DMS79 (cell line): ENCODE data around the gene NDUFAF2.

ENCODE experiments used
- DNase-seq: peaks from one replicate; lab custom pipeline; 2025; lab: John Stamatoyannopoulos, UW

NDUFAF2 gene

GRCh38 chr5:61123145-61123544 lies 178.1 kb downstream of the NDUFAF2 start:
- DNase-seq = no peak

GRCh38 chr5:61130289-61130688 lies 185.3 kb downstream of the NDUFAF2 start:
- DNase-seq = no peak

- no peak for DNase-seq
Observed at GRCh38 chr5:61132559-61132958, 187.6 kb downstream of the NDUFAF2 start.

DNA sequence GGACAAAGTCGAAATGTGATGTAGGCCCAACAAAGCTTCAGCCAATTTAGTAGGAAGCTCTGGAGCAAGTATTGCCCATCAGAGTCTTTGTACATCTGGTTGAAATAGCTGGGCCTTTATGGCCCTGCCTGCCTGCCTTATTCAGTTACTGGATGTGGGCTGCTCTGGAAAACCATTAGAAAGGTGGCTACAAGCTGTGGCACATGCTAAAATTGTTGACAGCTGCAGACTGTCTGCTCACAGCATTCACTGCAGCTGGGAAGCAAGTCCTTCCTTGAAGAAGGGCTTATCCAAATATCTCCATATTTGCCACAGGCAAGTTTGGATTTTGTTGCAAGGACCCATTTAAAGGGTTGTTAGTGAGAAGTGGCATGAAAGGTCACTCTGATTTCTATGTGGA lies 192.8 kb downstream of the NDUFAF2 start:
- DNase-seq = no peak

DNA sequence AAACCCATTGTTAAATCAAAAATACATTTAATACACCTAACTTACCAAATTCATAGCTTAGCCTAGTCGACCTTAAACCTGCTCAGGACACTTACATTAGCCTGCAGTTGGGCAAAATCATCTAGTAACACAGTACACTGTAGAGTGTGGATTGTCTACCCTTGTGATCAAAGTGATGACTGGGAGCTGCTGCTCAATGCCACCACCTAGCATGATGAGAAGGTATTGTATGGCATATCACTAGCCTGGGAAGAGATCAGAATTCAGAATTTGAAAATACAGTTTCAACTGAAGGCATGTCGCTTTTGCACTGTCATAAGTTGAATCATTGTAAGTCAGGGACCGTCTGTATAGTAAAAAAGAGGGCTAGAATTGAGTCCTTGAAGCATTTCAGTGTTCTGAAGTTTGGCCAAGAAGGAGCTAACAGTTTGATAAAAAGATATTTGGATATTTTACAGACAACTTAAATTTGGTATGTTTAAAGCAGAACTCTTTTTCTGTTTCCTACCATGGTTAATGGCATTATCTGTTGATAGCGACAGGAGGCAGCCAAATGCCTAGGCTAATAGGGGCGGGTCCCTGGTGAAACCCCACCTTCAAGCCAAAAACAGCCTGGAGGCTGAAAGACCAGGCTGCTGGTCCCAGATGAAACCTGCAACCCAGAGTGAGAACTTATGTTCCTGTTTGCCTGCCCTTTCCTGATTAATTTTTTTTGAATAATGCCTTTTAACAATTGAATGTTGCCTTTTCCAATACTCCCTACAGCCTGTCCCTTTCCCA lies 194.3 kb downstream of the NDUFAF2 start:
- DNase-seq = no peak

DNA sequence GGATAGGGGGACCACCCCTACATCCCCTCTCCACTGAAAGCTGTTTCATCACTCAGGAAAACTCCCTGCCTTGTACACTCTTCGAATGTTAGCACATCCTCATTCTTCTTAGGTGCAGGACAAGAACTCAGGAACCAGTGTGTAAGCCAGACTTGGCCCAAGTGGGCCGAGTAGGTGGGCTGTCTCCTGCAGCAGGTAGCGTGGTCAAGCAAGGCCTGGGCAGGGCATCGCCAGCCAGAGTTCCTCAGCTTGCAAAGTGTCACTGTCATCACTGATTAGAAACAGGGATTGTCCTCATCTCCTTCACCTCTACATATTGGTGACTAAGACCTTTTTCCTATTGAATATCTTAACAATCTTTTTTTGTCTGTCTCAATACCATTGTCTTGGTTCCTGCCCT lies 194.9 kb downstream of the NDUFAF2 start:
- no peak for DNase-seq

DNA sequence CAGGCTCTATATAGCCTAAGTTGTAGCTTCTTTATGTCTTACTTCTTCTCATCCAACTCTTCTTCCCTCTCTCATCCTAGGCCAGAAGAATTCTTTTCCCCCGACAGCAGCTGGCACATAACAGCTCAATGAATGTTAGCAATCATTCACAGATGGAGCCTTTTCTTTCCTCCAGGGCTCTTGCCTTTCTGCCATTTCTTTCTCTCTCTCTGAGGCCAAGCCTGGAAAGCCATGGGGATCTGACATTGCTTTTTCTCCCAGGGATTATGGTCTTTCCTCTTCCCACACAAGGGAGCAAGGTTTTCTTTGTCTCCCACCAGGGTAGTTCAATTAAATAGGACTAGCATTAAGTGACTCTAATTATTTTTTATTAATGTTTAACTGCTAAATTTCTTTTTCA lies 196.8 kb downstream of the NDUFAF2 start:
- DNase-seq = no peak

DNA sequence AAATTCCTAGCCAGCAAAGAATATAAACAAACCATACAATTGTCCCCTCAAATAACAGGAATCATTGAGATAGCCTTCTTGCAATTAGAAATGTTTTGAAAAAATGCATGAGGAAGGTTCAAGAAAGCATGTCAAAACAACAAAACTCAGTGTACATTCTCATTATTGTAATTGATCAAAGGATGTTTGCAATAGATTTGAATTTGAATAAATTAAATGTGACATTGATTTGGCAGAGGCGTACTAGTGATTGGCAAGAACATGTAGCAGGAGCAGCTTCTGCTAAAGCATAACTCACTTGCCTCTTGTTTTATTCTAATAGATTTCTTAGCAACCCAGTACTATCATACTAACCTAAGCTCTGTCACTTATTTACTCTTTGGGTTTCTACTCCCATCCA lies 197.4 kb downstream of the NDUFAF2 start:
- no peak for DNase-seq

DNA sequence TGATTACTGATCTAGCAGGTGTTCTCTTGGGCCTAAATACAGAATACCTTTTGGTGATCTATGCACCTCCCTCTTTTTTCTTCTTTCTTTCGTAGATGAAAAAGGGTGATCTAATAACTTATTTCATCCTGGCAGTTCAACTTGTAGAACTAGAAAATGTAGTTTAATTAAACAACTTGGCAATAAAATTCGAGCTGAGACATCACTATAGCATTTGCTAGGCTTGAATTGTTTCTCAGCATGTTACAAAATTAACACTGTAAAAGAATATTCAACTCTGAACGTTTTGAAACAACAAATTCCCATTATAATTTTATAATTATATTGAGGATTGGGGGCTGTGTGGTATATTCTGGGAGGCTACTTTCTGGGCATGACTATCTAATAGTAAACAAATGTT lies 197.8 kb downstream of the NDUFAF2 start:
- no peak for DNase-seq

DNA sequence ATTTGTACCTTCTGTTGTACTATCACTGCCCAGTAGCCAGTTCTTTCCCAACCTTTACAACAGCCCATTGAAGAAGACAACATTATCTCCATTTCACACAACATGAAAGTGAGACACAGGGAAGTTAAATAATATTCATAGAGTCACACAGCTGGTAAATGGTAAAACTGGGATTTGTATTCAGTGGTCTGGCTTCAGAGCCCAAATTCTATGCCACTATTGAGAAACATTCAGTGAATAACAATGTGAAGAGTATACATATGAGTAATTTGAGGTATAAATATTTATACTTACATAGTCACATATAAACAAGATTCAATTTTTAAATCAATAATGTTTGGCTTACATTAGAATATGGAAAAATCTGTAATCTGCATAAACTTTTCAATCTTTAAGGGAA lies 203.5 kb downstream of the NDUFAF2 start:
- no peak for DNase-seq

DNA sequence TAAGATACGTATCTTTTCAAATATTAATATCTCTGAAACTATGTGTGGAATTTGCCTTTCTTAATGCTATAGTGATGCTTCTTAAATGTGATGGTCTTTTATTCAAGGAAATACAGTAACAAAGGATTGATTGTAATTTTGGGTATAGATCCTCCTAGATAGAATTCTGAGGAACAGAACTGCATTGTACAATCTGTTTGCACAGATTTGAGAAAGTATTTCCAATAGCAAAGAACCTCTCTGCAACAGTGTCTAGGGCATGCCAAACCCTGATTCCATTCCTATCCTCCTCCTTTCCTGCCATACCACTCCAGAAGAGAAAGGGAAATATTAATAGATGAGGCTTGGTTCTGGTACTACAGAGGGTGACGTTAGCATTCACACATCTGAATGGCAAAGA lies 206.9 kb downstream of the NDUFAF2 start:
- DNase-seq = no peak

GRCh38 chr5:61159070-61159469 lies 214.1 kb downstream of the NDUFAF2 start:
- DNase-seq = no peak

DNA sequence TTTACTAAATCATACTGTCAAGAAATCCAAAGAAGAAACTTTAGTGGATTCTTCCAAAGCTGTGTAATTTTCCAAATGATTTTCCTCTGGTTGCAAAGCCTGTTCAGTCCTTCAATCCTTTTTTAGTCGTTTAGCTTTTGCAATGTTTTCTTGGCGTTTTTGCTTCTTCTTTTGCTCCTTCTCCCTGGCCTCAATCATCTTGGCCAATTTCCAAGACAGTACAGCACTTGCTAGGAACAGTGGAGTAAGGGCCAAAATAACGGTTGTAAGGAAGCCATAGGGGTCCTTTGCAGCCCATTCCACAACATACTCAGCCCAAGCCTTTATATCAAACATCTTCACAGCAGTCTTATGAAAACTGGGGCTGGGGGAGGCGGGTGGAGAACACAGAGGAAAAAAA lies 214.8 kb downstream of the NDUFAF2 start:
- DNase-seq = no peak

- DNase-seq = no peak
Observed at GRCh38 chr5:61160497-61160896, 215.5 kb downstream of the NDUFAF2 start.

DNA sequence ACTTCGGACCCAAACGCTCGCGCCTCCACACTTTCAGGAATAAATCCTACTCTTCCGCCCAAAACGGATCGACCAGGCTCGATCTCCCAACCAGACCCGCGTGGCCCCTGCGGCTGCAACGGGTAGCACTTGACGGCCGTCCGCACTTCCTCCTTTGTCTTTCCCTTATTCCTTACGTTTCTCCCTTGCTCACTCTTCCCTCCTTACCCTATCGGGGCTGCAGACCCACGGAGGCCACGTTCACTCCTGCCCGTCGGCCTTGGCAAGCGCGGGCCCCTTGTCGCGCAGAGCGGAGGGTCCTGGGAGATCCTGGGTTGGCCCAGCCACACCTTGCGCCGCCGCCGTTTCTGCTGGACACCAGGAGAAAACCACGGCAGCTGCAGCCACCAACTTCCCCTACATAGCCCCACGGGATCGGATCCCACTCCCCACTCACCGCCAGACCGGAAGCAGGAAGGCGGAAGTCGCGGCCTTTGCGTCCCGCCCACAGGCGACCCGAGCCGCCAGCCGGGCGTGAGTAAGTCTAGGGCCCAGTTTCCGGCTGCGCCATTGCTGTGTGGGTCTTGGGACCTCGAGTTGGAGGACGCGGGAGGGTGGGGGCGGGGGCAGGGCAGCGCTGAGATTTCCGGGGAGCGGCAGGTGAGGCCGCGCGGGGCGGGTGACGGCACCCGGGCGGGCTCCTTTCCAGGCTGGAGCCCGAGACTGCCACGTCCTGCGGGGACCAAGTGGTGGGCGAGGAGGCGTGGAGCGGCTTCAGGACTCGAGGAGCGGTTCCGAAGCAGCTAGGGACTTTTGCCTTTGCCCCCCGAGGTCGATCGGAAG lies 217.2 kb downstream of the NDUFAF2 start, which contains the start of gene SMIM15:
SMIM15 (minus strand) TSS at position 459 of the 822 bp plus-strand sequence. CDS start 2,297 bp downstream, outside the sequence.
- peak; percentile 68 for DNase-seq

DNA sequence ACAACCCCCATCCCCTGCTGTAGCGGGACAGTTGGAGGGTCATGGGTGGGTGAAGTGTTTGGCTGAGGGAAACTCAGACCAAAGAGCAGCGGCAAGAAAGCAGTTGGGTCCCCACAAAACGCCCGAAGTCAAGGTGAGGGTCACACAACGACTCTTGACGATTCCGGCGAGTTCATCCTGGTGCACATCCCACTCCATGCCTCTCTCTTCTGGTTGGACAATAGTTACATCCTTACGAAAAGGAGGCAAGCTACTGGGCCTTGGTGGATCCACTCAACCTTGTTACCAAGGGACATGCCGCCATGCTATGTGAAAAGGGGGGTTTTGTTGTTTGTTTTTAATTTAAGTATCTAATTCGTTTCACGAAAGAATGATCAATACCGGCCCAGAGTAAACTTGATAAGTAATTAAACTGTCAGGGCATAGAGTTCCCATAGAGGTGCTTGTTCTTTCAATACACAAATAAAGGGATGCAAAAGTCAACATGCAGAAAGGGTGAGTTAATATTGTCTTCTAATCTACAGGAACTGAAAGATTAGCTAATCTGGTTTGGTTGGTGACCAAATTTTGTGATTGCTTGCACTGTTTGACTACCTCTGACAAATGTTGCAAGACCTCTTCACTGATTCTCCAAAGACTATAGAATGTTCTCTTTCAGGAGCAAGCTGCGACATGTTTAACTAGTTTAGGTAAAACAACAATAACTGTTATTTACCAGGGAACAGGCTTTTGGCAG lies 218.0 kb downstream of the NDUFAF2 start:
- DNase-seq = peak; percentile 3

DNA sequence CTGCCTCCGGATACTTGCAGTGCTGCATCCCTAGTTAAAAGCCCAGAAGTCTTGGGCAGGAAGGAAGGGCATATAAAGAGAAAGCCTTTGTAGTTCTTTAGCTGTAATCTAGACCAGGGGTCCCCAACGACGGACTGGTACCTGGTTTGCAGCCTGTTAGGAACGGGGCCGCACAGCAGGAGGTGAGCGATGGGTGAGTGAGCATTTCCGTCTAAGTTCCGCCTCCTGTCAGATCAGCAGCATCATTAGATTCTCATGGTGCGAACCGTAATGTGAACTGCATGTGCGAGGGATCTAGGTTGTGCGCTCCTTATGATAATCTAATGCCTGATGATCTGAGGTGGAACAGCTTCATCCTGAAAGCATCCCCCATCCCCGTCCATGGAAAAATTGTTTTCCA lies 218.9 kb downstream of the NDUFAF2 start:
- DNase-seq = no peak

GRCh38 chr5:61167382-61167781 lies 222.4 kb downstream of the NDUFAF2 start:
- DNase-seq = no peak

GRCh38 chr5:61168951-61169350 lies 223.9 kb downstream of the NDUFAF2 start:
- no peak for DNase-seq

GRCh38 chr5:61171479-61171878 lies 226.5 kb downstream of the NDUFAF2 start:
- DNase-seq = no peak

DNA sequence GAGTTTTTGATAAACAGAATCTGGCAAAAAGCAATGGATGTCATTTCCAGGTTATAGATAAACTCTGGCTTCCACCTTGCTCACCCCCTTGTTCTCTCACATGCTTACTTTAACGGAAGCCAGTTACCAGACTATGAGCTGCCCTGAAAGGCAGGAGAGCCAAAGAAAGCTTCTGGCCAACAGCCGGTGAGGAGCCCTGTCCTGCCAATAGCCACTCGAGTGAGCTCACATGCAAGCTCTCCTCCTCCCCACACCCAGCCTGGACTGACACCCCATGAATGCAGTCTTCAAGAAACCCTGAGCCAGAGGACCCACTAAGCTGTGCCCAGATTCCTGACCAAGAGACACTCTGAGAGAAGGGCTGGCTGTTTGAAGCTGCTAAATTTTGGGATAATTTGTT lies 231.6 kb downstream of the NDUFAF2 start:
- DNase-seq = no peak

DNA sequence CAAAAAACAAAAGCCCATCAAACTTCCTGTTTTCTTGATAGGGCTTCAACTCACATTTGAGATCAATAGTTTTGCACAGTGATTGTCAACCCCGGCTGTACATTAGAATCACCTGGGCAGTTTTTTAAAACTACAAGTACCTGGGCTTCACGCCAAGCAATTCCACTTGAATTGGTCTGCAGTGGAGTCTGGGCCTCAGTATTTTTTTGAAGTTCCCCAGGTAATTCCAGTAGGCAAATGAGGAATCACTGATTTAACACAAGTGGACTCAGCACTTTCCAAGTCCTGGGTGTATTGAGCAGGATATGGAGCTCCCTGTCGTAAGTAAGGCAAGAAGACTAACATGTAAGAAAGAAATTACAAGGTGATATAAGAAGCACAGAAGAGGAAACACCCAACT lies 232.1 kb downstream of the NDUFAF2 start:
- no peak for DNase-seq

DNA sequence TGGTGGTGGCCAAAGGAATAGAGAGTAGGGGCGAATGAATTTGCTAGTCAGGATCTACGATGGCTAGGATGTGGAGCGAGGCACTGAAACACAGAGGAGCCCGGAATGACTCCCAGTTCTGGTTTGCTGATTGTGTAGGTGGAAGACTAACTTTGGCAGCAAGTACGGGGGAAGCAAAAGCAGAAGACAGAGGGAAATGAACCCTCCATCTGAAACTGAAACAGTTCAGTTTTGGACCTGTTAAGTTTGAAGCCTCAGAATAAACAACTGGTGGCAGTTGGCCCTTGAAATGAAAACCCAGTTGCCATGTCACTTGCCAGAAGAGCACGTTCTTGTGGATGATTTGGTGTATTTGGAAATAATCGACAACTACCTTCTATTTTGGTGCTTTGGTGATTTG lies 232.7 kb downstream of the NDUFAF2 start:
- no peak for DNase-seq
